ENCODE measurements around the gene SCARB2. TPM values are rescaled to one million over a fixed set of nuclear protein-coding genes. Genes with fewer than 3 reads are reported as not detected.
A peak's percentile ranks its signal among the peaks of the same experiment; 100 is the strongest.

Gene SCARB2
- total RNA-seq, 4 donors from 2014 or later, result 178 to 271 (median 206) TPM

DNA sequence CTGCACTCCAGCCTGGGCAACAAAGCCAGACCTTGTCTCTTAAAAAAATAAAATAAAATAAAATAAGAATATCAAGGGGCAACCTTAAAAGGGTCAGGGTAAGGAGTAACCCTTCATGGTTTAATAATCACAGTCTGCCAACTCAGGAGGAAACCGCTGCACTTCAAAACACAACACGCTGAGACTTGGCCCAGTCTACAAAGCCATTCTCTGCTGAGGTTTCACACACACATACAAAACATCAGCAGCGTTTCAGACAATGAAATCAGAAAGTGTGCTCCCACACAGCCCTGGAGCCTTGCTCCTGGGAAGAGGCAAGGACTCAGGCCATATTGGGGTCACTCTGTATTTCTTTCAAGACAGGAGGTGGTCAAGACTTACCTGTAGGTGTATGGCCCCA lies 18.3 kb downstream of the SCARB2 start:
- 35 to 44% methylated on average over 3 of the region's 3 CpGs for WGBS, 2 donors
- peaks cover 2 to 8% of the 10 kb centered on the region in 2 donors for H3K36me3 ChIP-seq
- TF ChIP-seq CTCF (IDR thresholded peaks at IDR 0.05), result no peak
- no peak for TF ChIP-seq POLR2A (IDR thresholded peaks at IDR 0.05)
- H3K27ac ChIP-seq, result peak overlapping the region; percentile 76 to 85 (median 84)
- H3K4me1 ChIP-seq, result peaks cover 56 to 67% of the 10 kb centered on the region in 2 donors
- no peaks in the 10 kb centered on the region for H3K9me3 ChIP-seq
- no peak overlapping the region for H3K4me3 ChIP-seq (replicated peaks in 1 of 3)
- peak; percentile 60 for DNase-seq
- intact Hi-C loops (cut with DNase I), result loop anchor here (10.0 kb wide), 1 partner anchor 59 kb away; the partner anchor contains the start of gene FAM47E
- H3K27me3 ChIP-seq, result no peaks in the 10 kb centered on the region

DNA sequence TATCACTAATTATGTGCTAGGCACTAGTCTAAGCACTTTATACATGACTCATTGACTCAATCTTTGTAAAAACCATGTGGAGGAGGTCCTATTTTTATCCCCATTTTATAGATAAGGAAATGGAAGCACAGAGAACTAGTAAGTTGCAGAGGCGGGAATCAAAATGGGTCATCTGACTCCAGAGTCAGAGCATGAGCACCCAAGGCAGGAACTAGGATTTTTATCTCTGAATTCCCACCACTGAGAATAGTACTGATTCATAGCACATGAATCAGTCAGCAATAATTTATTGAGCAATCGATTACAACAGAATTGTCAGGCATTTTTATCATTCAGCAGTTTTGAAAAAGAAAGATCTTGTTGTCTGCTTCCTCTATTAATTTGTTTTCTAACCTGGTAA lies 19.3 kb downstream of the SCARB2 start:
- H3K36me3 ChIP-seq, result peaks cover 2 to 8% of the 10 kb centered on the region in 2 donors
- H3K4me3 ChIP-seq (replicated peaks in 1 of 3), result no peak overlapping the region
- no peaks in the 10 kb centered on the region for H3K9me3 ChIP-seq
- intact Hi-C loops (cut with DNase I), result loop anchor here (10.0 kb wide), 1 partner anchor 60 kb away; the partner anchor contains the start of gene FAM47E
- 77 to 86% methylated on average over 2 of the region's 2 CpGs for WGBS, 2 donors
- peak overlapping the region; percentile 14 to 85 (median 76) for H3K27ac ChIP-seq
- DNase-seq, result no peak
- peaks cover 46 to 57% of the 10 kb centered on the region in 2 donors for H3K4me1 ChIP-seq
- no peaks in the 10 kb centered on the region for H3K27me3 ChIP-seq
- TF ChIP-seq POLR2A (IDR thresholded peaks at IDR 0.05) (no peak), CTCF (IDR thresholded peaks at IDR 0.05) (no peak)

DNA sequence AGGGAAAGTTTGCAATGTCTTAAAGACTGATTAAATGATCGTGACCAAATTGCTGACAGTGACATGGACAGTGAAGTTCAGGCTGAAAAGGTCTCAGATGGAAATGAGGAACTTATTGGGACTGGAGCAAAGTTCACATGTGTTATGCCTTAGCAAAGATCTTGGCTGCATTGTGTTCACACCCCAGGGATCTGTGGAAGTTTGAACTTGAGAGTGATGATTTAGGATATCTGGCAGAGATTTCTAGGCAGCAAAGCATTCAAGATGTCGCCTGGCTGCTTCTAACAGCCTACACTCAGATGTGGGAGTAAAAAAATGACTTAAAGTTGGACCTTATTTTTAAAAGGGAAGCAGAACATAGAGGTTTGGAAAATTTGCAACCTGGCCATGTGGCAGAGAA lies 21.4 kb downstream of the SCARB2 start:
- no peaks in the 10 kb centered on the region for H3K9me3 ChIP-seq
- TF ChIP-seq CTCF (IDR thresholded peaks at IDR 0.05) (no peak), POLR2A (IDR thresholded peaks at IDR 0.05) (no peak)
- H3K27me3 ChIP-seq, result no peaks in the 10 kb centered on the region
- DNase-seq, result no peak
- no peak overlapping the region for H3K4me3 ChIP-seq (replicated peaks in 1 of 3)
- H3K27ac ChIP-seq, result no peak overlapping the region
- peaks cover 26 to 44% of the 10 kb centered on the region in 2 donors for H3K4me1 ChIP-seq
- peaks cover 2 to 8% of the 10 kb centered on the region in 2 donors for H3K36me3 ChIP-seq
- WGBS, 2 donors, result 87 to 90% methylated on average over 2 of the region's 2 CpGs
- intact Hi-C loops (cut with DNase I), result loop anchor here (10.0 kb wide), 1 partner anchor 63 kb away; the partner anchor contains the start of gene FAM47E

- intact Hi-C loops (cut with DNase I), result loop anchor here (10.0 kb wide), 1 partner anchor 116 kb away; the partner anchor contains the start of gene STBD1
- Histone ChIP-seq H3K36me3 (peaks cover 2 to 8% of the 10 kb centered on the region in 2 donors), H3K9me3 (no peaks in the 10 kb centered on the region), H3K27me3 (no peaks in the 10 kb centered on the region), H3K4me3 (replicated peaks in 1 of 3) (no peak overlapping the region), H3K4me1 (peaks cover 0 to 15% of the 10 kb centered on the region in 2 donors), H3K27ac (peak overlapping the region in 2 of 3 donors; percentile 2 to 18)
- TF ChIP-seq CTCF (IDR thresholded peaks at IDR 0.05) (no peak), POLR2A (IDR thresholded peaks at IDR 0.05) (no peak)
- WGBS, 2 donors, result 88% methylated on average over 3 of the region's 3 CpGs
- DNase-seq, result no peak
Observed at GRCh38 chr4:76188557-76188956, 25.1 kb downstream of the SCARB2 start.

GRCh38 chr4:76188149-76188548 lies 25.5 kb downstream of the SCARB2 start:
- DNase-seq, result no peak
- H3K36me3 ChIP-seq, result peaks cover 2 to 8% of the 10 kb centered on the region in 2 donors
- no peak overlapping the region for H3K4me3 ChIP-seq (replicated peaks in 1 of 3)
- H3K4me1 ChIP-seq, result peaks cover 0 to 17% of the 10 kb centered on the region in 2 donors
- peak overlapping the region in 1 of 3 donors; percentile 2 for H3K27ac ChIP-seq
- H3K27me3 ChIP-seq, result no peaks in the 10 kb centered on the region
- no peaks in the 10 kb centered on the region for H3K9me3 ChIP-seq
- intact Hi-C loops (cut with DNase I), result loop anchor here (10.0 kb wide), 1 partner anchor 117 kb away; the partner anchor contains the start of gene STBD1
- no peak for TF ChIP-seq CTCF (IDR thresholded peaks at IDR 0.05)
- no peak for TF ChIP-seq POLR2A (IDR thresholded peaks at IDR 0.05)
